H9 (cell line): ENCODE results near the gene TENT5C. TPM values are rescaled to one million over a fixed set of nuclear protein-coding genes. Genes with fewer than 3 reads are reported as not detected.

Experiments used
- DNase-seq: peaks from one replicate; pipeline ENCODE4 v3.0.0-alpha.2; 2017
- H2AFZ ChIP-seq: one replicate; pipeline ENCODE4 v1.6.1; 2013; ENCODE audit warnings: mild to moderate bottlenecking, low read length, control low read depth, moderate library complexity
- H2AK5ac ChIP-seq: 2 replicates; pipeline ENCODE4 v1.6.1; 2013; ENCODE audit warnings: low read length, control low read depth, mixed read lengths; ENCODE audit not compliant: insufficient read length
- H2BK120ac ChIP-seq: one replicate; pipeline ENCODE4 v1.6.1; 2013; ENCODE audit warnings: low read depth, mild to moderate bottlenecking, low read length, control low read depth, inconsistent platforms; ENCODE audit not compliant: poor library complexity, severe bottlenecking
- H2BK12ac ChIP-seq: 2 replicates; pipeline ENCODE4 v1.6.1; 2013; ENCODE audit warnings: low read length, control low read depth, mixed read lengths, low read depth; ENCODE audit not compliant: insufficient read length
- H2BK15ac ChIP-seq: 2 replicates; pipeline ENCODE4 v1.6.1; 2013; ENCODE audit warnings: low read depth, low read length, control low read depth
- H2BK20ac ChIP-seq: one replicate; pipeline ENCODE4 v1.6.1; 2013; ENCODE audit warnings: low read depth, mild to moderate bottlenecking, low read length, control low read depth, inconsistent platforms; ENCODE audit not compliant: poor library complexity, severe bottlenecking
- H2BK5ac ChIP-seq: 2 replicates; pipeline ENCODE4 v1.6.1; 2013; ENCODE audit warnings: low read length, control low read depth, mixed read lengths; ENCODE audit not compliant: insufficient read length
- H3K14ac ChIP-seq: 2 replicates; pipeline ENCODE4 v1.6.1; 2013; ENCODE audit warnings: low read length, control low read depth; ENCODE audit not compliant: insufficient read depth
- H3K18ac ChIP-seq: 2 replicates; pipeline ENCODE4 v1.6.1; 2013; ENCODE audit warnings: low read depth, mild to moderate bottlenecking, mixed read lengths, low read length, control low read depth; ENCODE audit not compliant: insufficient read length
- H3K23ac ChIP-seq: 2 replicates; pipeline ENCODE4 v1.6.1; 2013; ENCODE audit warnings: low read length, control low read depth, mixed read lengths, low read depth; ENCODE audit not compliant: insufficient read length
- H3K23me2 ChIP-seq: 2 replicates; pipeline ENCODE4 v1.6.1; 2013; ENCODE audit warnings: low read depth, mild to moderate bottlenecking, mixed read lengths, low read length, control low read depth; ENCODE audit not compliant: insufficient read length, poor library complexity, severe bottlenecking
- H3K27ac ChIP-seq: 2 replicates; pipeline ENCODE4 v1.5.1; 2013; ENCODE audit warnings: low read length, control low read depth, mixed read lengths, low read depth; ENCODE audit not compliant: insufficient read length
- H3K27me3 ChIP-seq: 2 replicates; pipeline ENCODE4 v1.6.1; 2013; ENCODE audit warnings: low read length, control low read depth, inconsistent platforms; ENCODE audit not compliant: insufficient read depth
- H3K4ac ChIP-seq: 2 replicates; pipeline ENCODE4 v1.6.1; 2013; ENCODE audit warnings: low read depth, mild to moderate bottlenecking, control low read depth, inconsistent platforms, low read length, moderate library complexity
- H3K4me1 ChIP-seq: 2 replicates; pipeline ENCODE4 v1.6.1; 2013; ENCODE audit warnings: low read length, control low read depth, inconsistent platforms; ENCODE audit not compliant: insufficient read depth
- H3K4me2 ChIP-seq: 2 replicates; pipeline ENCODE4 v1.6.1; 2013; ENCODE audit warnings: low read length, control low read depth, mixed read lengths; ENCODE audit not compliant: insufficient read length, insufficient read depth
- H3K56ac ChIP-seq: 2 replicates; pipeline ENCODE4 v1.6.1; 2013; ENCODE audit warnings: low read depth, mild to moderate bottlenecking, mixed read lengths, low read length, control low read depth; ENCODE audit not compliant: insufficient read length
- H3K79me1 ChIP-seq: 2 replicates; pipeline ENCODE4 v1.6.1; 2013; ENCODE audit warnings: low read depth, mild to moderate bottlenecking, moderate library complexity, low read length, control low read depth, inconsistent platforms; ENCODE audit not compliant: insufficient read depth, poor library complexity, severe bottlenecking
- H3K79me2 ChIP-seq: 2 replicates; pipeline ENCODE4 v1.6.1; 2013; ENCODE audit warnings: low read length, control low read depth, inconsistent platforms; ENCODE audit not compliant: insufficient read depth
- H3K9ac ChIP-seq: 2 replicates; pipeline ENCODE4 v1.6.1; 2013; ENCODE audit warnings: low read length, control low read depth, mixed read lengths; ENCODE audit not compliant: insufficient read length; ENCODE audit errors: extremely low read depth
- H3K9me3 ChIP-seq: one replicate; pipeline ENCODE4 v1.6.1; 2013; ENCODE audit warnings: low read depth, low read length, inconsistent platforms; ENCODE audit not compliant: control insufficient read depth
- H3T11ph ChIP-seq: one replicate; pipeline ENCODE4 v1.6.1; 2013; ENCODE audit warnings: mild to moderate bottlenecking, low read length, control low read depth, inconsistent platforms
- H4K20me1 ChIP-seq: one replicate; pipeline ENCODE4 v1.6.1; 2013; ENCODE audit not compliant: control insufficient read depth, insufficient read length, insufficient read depth
- H4K5ac ChIP-seq: 2 replicates; pipeline ENCODE4 v1.6.1; 2013; ENCODE audit warnings: low read depth, mild to moderate bottlenecking, mixed read lengths, low read length, control low read depth; ENCODE audit not compliant: insufficient read length
- H4K8ac ChIP-seq: replicated peaks from 2 replicates; pipeline ENCODE4 v1.6.1; 2013; ENCODE audit warnings: low read length, control low read depth, mixed read lengths, low read depth; ENCODE audit not compliant: insufficient read length
- H4K91ac ChIP-seq: 2 replicates; pipeline ENCODE4 v1.6.1; 2013; ENCODE audit warnings: low read depth, mild to moderate bottlenecking, moderate library complexity, mixed read lengths, low read length, control low read depth; ENCODE audit not compliant: insufficient read length
- H3K27ac Mint-ChIP-seq, 3 experiments: 2 replicates in 2 of 3; 3 replicates in 1 of 3; pipeline ENCODE4 v1.8.0; 2020 to 2021; ENCODE audit warnings: mixed read lengths in 3 of 3, mild to moderate bottlenecking in 1 of 3, moderate library complexity in 1 of 3
- H3K27me3 Mint-ChIP-seq: 2 replicates; pipeline ENCODE4 v1.8.0; 2021; ENCODE audit warnings: low read depth, mild to moderate bottlenecking, moderate library complexity, mixed read lengths
- H3K36me3 Mint-ChIP-seq, 3 experiments: 2 replicates in 2 of 3; 3 replicates in 1 of 3; pipeline ENCODE4 v1.8.0; 2020 to 2021; ENCODE audit warnings: low read depth in 3 of 3, mixed read lengths in 3 of 3; ENCODE audit not compliant: insufficient read depth in 1 of 3
- H3K4me1 Mint-ChIP-seq, 2 experiments: 2 replicates each; pipeline ENCODE4 v1.8.0; 2020; ENCODE audit warnings: mixed read lengths in 2 of 2
- H3K4me3 Mint-ChIP-seq, 2 experiments: 2 replicates in 1 of 2; 3 replicates in 1 of 2; pipeline ENCODE4 v1.8.0; 2020 to 2021; ENCODE audit warnings: mild to moderate bottlenecking in 2 of 2, mixed read lengths in 2 of 2, moderate library complexity in 1 of 2
- H3K9me3 Mint-ChIP-seq, 2 experiments: 2 replicates in 1 of 2; 3 replicates in 1 of 2; pipeline ENCODE4 v1.8.0; 2020; ENCODE audit warnings: mild to moderate bottlenecking in 2 of 2, mixed read lengths in 2 of 2, moderate library complexity in 1 of 2
- CTCF ChIP-seq: fragments of 200-600 bp; sonication (generic); conservative IDR thresholded peaks from 3 replicates; pipeline ENCODE4 v1.8.0; 2021; ENCODE audit warnings: antibody characterized with exemption, mild to moderate bottlenecking
- WGBS: extraction: QIAGEN DNeasy Blood & Tissue Kit; methylation state at CpG from one replicate; pipeline ENCODE4 v1.1.7; 2013; ENCODE audit warnings: missing lambda C conversion rate, low lambda C conversion rate, mixed read lengths; ENCODE audit not compliant: insufficient read length; ENCODE audit errors: extremely low coverage; 5-methylcytosine and 5-hydroxymethylcytosine counted together
- total RNA-seq: library from RNA; stranded (reverse); gene quantifications from 2 replicates; pipeline ENCODE4 v1.2.1, GENCODE V29; 2021

Gene TENT5C
- total RNA-seq, 1 experiment from 2014 or later = 0.37 TPM

GRCh38 chr1:117559985-117560384 is 45.9 kb upstream of the TENT5C start:
- Mint-ChIP-seq H3K4me3 (no peak overlapping the region), H3K36me3 (peaks cover 0 to 12% (median 11%) of the 10 kb centered on the region in 3 experiments), H3K4me1 (peaks cover 3 to 6% of the 10 kb centered on the region in 2 experiments; a peak in 1 of 4 replicates), H3K9me3 (peaks cover 19 to 20% of the 10 kb centered on the region in 2 experiments), H3K27ac (no peak overlapping the region), H3K27me3 (no peaks in the 10 kb centered on the region)
- Histone ChIP-seq H3K14ac (no peak overlapping the region), H4K91ac (no peak overlapping the region), H3K79me1 (no peaks in the 10 kb centered on the region), H2BK120ac (no peak overlapping the region), H2AK5ac (no peak overlapping the region), H4K20me1 (no peaks in the 10 kb centered on the region), H3K4ac (no peak overlapping the region), H2AFZ (no peak overlapping the region), H3K23me2 (no peaks in the 10 kb centered on the region), H2BK12ac (no peak overlapping the region), H3K18ac (no peak overlapping the region), H2BK15ac (no peak overlapping the region), H2BK5ac (no peak overlapping the region), H3K23ac (no peak overlapping the region), H3K27me3 (no peaks in the 10 kb centered on the region), H3K4me1 (no peaks in the 10 kb centered on the region), H2BK20ac (no peak overlapping the region), H3K56ac (no peak overlapping the region), H3K9ac (no peak overlapping the region), H3K27ac (no peak overlapping the region), H3T11ph (no peak overlapping the region), H4K8ac (no peak overlapping the region), H3K4me2 (no peak overlapping the region), H3K9me3 (no peaks in the 10 kb centered on the region), H4K5ac (no peak overlapping the region), H3K79me2 (no peaks in the 10 kb centered on the region)
- WGBS = no CpG with 5 or more reads among the region's 3 CpGs
- no peak for TF ChIP-seq CTCF
- DNase-seq = no peak
